HG02885 (cell line): ENCODE results near the gene IGF2BP1.

ENCODE experiments used
- ATAC-seq: cut with Tn5 transposase; IDR thresholded peaks from one replicate; pipeline ENCODE4 v1.9.1; 2021; ENCODE audit warnings: mild to moderate bottlenecking; ENCODE audit not compliant: unreplicated experiment, poor library complexity

Gene IGF2BP1

DNA sequence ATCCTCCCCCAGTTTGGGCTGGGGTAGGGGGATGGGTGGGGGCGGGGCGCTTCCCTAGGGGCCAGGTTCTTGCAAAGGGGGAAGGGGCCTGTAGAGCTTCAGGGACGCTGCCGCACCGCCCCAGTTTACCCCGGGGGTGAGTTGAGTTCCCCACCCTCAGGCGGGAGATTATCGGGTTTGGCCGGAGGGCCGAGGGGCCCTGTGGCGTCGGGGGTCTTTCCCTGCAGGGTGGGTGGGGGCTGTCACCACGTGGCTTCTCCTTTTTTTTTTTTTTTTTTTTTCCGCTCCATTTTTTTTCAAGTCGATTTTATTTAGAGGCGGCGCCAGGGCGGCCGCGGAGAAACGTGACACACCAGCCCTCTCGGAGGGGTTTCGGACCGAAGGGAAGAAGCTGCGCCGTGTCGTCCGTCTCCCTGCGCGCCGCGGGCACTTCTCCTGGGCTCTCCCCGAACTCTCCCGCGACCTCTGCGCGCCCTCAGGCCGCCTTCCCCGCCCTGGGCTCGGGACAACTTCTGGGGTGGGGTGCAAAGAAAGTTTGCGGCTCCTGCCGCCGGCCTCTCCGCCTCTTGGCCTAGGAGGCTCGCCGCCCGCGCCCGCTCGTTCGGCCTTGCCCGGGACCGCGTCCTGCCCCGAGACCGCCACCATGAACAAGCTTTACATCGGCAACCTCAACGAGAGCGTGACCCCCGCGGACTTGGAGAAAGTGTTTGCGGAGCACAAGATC, at the start of gene IGF2BP1:
TSS of gene IGF2BP1 (plus strand) at position 283 of the 724 bp plus-strand sequence. CDS start at position 644, 361 bp downstream.
- ATAC-seq = no peak

DNA sequence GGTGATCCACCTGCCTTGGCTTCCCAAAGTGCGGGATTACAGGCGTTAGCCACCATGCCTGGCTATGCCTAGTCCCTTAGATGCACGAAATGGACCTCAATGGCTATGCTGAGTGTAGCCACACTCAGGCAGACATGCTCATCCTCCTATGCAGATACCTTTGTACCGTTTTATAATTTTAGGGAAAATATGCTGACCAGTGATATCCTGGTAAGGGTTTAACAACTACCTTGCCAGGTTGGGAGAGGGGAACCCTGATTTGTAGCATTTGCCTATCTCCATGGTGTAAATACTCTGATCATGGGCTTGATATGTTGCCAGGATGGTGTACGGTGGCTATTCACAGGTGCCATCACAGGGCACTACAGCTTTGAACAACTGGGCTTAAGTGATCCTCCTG, 45.6 kb upstream of the IGF2BP1 start:
- ATAC-seq = no peak

DNA sequence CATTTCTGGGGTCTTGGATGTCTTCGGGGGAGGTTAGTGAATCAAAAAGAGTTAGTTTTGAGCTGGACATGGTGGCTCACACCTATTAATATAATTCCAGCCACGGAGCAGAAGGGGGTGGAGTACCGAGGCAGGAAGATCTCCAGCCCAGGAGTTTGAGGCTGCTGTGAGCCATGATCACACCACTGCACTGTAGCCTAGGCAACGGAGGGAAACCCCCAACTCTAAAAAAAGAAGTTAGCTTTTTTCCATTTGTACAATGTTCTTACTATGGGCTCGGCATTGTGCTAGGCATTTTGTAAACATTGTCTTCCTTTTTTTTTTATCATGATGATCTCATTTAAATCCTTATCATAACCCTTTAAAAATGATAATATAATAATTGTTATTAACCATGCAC, 44.3 kb upstream of the IGF2BP1 start:
- ATAC-seq = no peak

DNA sequence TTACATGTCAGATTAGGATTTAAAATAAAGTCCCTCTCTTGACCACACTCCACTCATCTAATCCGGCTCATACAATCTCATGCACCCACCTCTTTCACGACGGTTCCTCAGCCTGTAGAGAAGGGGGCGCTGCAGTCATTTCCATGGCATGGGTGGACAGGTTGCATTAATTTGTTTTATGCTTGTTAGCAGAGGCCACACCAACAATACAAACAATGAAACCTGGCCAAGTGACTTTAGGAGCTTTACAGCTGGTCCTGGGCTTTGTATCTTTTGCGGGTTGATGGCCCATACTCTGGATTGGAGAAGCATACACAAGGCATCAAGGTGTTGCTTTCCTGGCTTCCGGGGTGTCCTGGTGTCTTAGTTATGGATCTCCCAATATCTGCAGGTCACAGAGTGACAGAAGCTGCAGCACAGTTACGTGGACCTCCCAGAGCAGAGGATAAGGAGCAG, 42.9 kb upstream of the IGF2BP1 start:
- no peak for ATAC-seq

DNA sequence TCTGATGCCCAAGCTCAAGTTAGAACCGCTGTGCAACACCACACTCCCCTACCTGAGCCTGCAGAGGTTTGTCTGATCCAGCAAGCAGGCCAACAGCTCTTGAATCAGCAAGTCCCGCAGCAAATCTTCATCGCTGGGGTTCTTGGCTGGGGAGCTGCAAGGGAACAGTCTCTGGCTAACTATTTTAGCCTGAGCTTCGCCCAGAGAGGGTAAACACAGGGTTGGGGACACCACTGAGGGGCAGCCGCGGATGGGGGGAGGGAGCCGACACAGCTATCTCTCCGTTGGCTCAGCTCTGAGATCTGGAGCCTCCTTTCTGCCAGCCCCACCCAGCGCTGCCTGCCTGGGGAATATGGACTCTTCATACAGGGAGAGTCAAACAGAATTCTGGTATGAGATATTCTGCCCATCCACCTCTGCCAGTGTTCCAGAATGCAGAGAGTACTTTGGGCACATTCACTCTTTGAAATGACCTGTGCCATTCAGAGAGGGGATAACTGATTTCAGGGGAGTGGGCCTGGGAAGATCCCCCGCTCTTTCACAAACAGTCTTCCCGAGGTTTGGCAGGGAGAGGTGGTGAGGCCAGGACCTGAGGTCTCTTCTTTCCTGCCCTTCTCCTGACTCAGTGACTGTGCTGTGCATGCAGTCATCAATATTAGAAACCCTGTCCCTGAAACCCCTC, 36.2 kb upstream of the IGF2BP1 start:
- ATAC-seq = no peak

DNA sequence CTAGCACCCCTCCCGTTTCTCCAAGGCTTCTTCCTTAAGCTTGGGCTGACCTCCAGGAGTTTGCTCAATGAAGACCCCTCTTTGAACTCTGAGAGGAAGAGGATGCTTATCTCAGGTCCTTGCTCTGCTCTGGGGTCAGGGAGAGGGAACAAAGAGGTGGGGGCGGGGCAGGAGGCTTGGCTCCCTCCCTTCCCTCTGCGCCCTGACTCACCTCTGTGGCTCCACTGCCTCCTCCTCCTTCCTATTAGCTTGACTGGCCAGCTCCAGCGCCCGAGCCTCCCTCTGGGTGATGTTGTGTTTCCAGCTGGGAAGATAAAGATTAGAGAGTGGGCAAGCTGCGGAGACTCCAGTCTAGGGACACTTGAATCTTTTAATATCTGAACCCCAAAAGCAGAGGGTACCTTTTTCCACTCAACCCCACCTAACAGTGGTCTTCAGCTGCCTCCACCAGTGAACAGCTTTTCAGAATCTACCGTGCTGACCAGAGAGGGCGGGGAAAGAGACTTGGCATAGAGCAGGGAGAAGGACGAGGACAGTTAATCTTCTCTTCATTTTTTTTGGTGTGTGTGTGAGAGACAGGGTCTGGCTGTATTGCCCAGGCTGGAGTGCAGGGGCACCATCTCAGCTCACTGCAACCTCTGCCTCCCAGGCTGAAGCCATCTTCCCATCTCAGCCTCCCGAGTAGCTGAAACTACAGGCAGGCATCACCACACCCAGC, 35.5 kb upstream of the IGF2BP1 start:
- ATAC-seq = no peak

DNA sequence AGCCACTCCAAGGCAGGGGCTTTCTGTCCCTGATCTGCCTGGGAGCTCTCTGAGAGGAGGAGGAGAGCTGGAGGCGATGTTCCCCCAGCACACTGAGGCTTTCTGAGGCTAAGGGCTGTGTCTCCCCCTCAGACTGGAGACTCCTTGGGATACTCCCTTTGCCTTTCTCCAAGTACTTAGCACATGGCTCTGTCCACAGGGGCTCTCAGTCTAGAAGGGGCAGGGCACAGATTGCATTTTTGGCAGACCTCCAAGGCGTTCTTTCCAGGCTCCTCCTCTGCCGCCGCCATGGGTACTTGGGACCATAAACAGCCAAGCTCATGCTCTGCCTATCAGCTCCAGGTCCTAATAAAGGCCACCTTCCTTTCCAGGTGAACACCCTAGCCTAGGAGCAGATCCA, 27.0 kb upstream of the IGF2BP1 start:
- ATAC-seq = no peak

DNA sequence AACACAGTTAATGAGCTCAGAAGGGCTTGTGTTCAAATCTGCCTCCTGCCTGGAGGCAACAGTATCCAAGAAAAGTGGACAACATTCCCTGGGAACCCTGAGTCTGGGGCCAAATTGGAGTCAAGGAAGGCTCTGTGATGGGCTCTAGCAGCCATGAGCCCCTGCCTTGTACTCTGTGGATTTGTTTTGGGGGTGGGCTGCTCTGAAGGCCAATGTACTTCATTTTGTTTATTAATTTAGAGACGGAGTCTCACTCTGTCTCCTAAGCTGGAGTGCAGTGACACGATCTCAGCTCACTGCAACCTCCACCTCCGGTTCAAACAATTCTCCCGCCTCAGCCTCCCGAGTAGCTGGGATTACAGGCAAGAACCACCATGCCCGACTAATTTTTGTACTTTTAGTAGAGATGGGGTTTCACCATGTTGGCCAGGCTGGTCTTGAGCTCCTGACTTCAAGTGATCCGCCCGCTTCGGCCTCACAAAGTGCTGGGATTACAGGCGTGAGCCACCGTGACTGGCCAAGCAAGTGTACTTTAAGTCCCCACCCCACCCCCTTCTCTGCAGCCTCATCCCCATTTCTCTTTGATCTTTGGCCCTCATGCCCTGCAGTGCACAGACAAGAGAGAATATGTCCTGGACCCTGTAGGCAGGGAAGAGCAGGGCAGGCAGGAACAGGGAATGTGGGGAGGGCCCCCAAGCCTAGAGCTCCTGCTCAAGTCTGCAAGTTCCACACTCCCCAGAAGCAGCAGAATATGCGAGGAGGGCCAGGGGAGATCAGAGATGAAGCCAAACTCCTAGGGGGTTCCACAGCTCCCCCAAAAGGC, 26.1 kb upstream of the IGF2BP1 start:
- ATAC-seq = no peak

DNA sequence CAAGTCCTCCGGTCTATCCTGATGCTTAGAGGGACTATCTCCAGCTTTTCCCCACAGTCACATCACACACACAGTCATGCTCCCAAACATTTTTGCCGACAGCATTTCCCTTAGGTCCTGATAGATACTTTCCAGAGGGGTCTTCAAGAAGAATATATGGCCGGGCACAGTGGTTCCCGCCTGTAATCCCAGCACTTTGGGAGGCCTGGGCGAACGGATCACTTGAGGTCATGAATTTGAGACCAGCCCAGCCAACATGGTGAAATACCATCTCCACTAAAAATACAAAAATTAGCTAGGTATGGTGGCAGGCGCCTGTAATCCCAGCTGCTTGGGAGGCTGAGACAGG, 24.5 kb upstream of the IGF2BP1 start:
- no peak for ATAC-seq

DNA sequence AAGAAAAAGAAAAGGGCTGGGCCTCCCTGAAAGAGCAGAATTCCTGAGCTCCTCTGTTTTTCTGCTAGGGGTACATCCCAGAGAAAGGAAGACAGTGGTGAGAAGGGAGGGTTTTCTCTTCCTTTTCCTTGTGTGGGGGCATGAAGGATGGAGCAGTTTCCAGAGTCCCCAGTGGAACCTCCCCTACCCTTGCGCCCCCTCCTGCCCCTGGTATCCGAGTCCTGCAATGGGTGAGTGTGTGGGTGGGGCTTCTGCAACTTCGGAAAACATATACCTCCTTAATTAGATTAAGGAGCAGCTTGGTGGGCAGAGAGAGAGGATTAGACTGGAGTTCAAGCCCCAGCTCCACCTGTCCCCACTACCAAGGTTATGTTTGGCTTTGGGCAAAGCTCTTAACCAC, 23.4 kb upstream of the IGF2BP1 start:
- no peak for ATAC-seq

DNA sequence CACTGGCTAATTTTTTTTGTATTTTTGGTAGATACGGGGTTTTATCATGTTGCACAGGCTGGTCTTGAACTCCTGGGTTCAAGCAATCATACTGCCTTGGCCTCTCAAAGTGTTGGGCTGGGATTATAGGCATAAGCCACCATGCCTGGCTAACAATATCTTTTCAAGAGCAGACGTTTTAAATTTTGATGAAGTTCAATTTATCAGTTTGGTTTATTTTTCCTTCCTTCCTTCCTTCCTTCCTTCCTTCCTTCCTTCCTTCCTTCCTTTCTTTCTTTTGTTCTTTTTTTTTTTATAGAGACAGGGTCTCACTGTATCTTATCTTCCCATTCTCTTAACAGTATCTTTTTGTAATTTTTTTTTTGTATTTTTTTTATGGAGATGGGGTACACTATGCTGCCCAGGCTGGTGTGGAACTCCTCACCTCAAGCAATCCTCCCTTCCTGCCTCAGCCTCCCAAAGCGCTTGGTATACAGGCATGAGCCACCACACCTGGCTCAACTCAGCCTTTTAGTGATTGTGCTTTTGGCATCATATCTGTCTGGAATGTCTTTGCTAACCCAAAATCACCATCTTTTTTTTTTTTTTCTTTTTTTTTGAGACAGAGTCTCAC, 15.2 kb upstream of the IGF2BP1 start:
- ATAC-seq = no peak

DNA sequence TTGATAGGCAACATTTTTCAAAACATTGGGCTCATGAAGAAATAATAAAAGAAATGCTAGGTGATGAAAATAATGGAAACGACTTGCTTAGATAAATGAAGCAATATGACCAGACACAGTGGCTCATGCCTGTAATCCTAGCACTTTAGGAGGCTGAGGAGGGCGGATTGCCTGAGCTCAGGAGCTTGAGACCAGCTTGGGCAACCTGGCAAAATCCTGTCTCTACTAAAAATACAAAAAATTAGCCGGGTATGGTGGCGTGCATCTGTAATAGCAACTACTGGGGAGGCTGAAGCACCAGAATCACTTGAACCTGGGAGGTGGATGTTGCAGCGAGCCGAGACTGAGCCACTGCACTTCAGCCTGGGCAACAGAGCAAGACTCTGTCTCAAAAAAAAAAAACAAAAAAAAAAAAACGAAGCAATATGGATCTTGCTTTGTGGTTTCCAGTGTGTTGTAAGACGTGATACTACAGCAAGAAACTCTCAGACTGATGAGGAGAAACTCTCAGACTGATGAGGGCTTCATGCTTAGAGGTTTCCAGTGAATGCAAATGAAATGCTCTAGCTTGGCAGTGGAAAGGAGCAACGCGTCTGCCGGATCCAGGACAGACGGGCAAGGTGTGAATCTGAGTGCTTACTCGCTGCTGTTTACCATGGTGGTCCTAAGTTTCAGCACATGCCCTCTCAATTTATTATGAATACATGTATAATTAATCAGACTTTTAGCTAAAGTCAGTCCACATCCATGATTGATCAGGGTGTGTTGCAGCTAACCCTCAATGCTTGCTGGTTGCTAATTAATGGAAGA, 11.5 kb upstream of the IGF2BP1 start:
- no peak for ATAC-seq

DNA sequence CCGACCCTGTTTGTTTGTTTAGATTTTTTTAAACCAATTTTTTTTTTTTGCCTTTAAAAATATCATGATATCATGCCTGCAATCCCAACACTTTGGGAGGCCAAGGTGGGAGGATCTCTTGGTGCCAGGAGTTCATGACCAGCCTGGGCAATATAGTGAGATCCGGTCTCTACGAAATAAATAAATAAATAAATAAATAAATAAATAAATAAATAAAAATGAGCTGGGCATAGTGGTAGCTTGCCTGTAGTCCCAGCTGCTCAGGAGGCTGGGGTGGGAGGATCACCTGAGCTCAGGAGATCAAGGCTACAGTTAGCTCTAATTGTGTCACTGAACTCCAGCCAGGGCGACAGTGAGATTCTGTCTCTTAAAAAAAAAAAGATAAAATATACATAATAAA, 8.1 kb upstream of the IGF2BP1 start:
- ATAC-seq = no peak

DNA sequence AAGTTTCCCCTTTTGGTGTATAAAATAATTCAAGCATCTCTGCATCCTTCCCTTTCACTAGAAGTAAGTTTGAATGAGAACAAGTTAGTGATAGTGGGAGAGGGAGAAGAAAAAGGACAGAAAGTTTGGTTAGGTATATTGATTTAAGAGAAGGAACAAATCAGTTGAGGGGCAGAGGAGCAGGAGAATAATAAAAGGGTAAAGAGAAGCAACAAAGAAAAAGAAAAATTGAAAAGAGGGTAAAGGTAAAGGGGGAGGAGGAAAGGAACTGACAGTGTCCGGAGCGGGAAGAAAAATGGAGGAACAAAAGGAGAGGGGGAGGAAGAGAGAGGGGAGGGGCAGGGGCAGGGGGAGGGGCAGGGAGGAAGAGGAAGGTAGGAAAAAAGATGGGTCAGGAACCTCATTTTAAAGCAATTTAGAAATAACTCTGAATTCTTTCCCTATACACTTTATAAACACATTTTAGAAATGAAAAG, 6.3 kb upstream of the IGF2BP1 start:
- ATAC-seq = no peak

DNA sequence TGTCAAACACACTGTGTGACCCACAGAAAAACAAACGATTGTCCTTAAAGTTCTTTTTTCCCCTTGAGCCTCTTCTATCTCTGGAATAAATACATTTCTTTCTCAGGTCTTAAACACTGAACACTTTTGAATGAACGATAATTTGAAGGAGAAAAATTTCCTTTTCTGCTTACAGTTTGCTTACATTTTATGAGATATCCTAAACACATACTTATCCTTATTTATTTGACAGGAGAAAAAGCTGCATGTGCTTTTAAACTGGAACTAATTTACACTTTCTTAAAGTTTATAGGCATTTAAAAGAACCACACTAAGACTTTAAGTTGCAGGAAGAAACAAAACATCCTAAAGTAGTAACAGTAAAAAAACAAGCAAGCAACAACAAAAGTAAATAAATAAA, 4.7 kb upstream of the IGF2BP1 start:
- no peak for ATAC-seq

DNA sequence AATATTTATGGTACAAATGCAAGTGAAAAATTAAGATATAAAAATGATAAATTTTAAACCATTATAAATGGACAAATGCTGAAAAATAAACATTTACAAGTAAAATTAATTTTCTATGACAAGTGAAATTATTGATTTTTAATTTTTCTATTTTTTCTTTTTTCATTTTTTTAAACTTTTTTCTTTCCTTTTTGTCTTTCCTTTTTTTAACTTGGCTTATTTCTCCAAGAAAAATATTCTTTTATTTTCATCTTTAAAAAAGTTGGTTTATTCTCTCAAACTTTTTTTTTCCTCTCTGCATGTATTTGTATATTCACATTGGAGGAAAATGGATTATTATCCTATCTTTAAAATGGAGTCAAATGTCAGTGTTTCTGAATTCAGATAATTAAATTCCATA, 3.9 kb upstream of the IGF2BP1 start:
- ATAC-seq = no peak

DNA sequence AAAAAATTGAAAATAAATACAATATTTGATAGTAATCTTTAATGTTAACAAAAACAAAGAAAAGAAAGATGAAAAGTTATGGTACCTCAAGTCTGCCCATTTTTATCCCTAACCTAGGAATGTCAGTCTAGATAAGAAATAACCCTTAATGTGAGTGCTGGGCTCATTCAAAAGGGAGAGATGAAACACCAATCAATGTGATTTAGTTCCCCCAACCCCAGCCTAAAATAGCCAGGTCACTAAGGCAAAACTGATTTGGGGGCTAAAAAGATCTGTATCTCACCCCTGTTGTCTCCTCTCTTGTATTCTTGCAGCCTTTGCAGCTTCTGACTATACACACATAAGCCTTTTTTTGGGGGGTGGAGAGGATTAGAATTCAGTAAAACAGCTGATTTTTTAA, 3.2 kb upstream of the IGF2BP1 start:
- no peak for ATAC-seq

DNA sequence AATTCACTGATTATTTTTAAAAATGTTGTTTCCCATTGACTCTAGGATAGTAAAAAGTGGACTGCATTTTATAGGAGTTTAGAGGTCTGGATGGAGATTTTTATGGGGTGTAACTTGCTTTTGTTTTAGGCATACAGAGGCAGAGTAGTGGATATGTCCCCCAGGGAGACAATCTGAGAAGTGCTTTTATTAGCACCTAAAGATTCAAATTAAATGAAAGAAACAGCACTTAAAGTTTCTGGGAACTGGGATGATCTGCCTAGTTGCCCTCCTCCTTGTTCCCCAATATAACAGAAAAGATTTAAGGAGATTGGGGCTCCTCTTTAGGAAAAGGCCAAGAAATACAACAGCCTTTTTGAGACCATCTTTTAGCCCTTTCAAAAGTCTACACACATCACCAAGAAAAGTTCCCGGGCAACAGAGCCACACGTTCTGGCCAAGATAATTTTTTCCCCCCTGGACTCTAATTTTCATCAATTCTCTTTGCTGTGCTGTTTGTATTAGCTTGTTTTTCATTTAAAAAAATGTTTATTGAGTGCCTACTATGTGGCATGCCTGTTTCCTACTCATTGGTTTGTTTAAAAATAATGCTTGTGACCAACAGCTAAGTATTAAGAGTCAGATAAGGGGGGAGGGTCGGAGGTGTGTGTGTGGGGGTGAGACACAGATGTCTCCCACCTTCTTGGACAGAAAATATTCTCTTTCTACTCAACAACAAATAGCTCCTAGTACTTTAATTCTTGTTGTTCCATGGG, 2.5 kb upstream of the IGF2BP1 start:
- no peak for ATAC-seq
